NCI-H774 (cell line): ENCODE results near the gene CNTN1.

Experiments used
- DNase-seq: peaks from one replicate; lab custom pipeline; 2025; lab: John Stamatoyannopoulos, UW

The CNTN1 gene

DNA sequence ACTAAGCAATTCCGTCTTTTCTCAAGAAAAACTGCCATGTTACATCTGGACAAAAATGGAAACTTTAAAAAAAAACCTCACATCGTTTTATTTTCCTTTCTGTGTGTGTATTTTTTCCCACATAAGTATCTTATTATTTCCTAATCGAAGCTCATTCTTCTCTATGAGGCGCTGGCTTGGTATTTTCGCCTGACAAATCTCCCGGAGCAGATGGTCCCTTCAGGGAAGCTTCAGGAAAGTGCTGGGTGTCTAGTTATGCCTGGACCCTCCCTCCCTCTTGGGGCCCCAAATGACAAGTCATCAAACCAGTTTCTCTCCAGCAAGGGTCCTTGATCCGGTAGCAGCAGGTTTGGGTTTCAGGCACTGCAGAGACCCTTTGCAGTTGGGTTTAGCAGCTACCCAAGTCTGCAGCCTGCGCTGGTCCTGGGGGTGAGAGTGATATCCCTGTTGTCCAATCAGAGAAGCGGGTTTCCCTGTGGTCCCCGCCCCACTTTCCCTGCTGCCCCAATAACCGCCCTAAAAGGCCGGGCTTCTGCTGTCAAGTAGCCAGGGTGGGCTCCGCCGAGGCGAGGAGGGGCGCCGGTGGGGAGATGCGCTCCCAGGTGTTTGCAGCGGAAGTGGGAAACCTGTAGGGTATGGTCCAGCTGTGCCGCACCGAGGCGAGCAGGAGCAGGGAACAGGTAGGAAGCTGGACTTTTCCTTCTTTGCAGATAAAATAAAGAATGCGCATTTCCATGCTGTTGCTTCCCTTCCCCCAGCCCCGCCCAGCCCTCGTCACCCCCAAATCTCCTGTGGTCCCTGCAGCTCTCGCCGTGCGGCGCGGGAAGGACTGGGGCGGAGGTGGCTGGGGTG lies at the start of gene CNTN1:
Gene CNTN1, plus strand, starts transcription at position 527 of the 852 bp plus-strand sequence.
- DNase-seq: peak; percentile 86

GRCh38 chr12:40643506-40643905 lies 48.7 kb upstream of the CNTN1 start:
- DNase-seq: no peak

DNA sequence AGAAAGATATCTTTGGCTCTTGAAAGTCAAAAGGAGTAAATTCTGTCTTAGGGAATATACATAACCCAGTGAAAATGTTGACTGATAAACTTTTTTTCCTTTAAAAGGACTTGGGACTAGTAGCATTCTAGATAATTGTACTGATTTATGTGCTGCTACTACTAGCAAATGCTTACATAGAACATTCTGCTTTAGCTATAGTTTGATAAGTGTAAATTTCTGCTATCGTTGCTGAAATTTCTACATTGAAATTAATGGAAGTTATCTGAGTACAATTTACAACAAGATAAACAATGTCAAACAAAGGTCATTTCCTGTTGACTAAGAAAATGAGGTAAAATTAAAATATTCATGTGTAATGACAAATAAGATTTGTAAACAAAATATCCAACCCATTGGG lies 48.3 kb upstream of the CNTN1 start:
- DNase-seq: no peak

- no peak for DNase-seq
Measured at GRCh38 chr12:40644708-40645107, 47.5 kb upstream of the CNTN1 start.

DNA sequence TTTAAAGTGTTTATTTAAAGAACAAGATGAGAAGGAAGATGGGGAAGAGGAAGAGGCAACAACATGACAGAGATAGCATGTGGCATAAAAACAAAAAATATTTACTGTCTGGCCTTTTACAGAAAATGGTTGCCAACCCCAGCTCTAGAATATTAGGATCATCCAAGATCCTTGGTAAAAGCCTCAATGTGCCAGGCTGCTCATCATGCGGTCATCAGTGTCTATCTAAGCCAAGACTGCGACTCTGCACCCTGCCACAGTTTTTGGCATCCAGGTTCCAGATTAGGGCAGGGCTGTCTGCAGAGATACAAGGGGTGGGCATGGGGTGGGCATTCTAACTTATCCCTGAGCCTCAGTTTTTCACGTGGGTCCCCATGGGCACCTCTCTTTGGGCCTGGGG lies 46.9 kb upstream of the CNTN1 start:
- no peak for DNase-seq

DNA sequence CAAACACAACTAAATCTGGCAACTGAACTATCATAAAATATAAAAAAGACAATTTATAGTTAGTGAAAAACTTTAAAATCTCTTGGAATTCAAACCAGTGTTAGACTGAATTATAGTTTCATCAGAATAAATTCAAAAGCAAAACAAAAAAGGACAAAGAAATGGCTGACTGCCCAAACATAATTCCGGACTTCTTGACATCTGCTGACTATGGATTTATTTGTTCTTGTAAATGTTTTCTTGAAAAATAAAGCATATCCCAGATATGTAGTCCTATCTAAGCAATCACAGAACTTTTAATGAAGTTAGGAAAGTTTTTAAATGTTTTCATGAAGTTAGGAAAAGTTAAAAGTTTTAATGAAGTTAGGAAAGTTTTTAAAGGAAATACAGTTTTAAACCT lies 45.8 kb upstream of the CNTN1 start:
- DNase-seq: no peak

GRCh38 chr12:40646911-40647310 lies 45.3 kb upstream of the CNTN1 start:
- DNase-seq: no peak

DNA sequence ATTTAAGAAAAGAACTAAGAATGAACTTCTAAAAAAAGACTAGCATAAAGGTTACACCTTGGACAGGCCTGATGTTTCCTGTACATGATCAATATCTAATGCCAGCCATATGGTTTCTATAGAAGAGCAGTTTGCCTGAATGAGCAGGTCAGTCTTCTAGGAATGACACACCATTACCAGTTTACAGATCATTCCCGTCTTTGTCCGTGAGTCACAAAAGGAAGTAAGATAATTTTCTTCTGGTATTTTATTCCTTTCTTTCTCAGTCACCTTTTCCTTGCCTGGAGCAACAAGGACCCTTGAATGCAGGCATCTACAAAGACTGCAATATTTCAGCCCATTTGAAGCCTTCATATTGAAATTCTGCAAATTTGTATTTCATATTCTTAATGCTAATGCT lies 44.6 kb upstream of the CNTN1 start:
- DNase-seq: no peak

DNA sequence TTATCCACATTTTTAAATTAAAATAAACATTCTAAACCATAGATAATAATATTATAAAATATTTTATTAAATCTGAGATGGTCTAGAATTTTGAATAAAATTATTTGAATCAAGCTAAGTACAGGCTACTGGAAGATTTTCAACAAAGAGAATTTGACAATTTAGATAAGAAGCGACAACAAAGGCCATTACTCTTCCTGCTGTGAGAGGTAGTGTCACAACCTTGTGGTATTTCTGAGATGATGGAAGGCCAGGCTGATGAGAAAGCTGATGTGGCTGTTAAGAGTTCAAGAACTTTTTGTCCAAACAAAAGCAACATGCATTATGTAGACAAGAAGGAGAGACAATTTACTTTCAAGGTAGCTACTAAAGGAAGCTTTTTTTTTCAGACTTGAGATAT lies 43.7 kb upstream of the CNTN1 start:
- DNase-seq: no peak

DNA sequence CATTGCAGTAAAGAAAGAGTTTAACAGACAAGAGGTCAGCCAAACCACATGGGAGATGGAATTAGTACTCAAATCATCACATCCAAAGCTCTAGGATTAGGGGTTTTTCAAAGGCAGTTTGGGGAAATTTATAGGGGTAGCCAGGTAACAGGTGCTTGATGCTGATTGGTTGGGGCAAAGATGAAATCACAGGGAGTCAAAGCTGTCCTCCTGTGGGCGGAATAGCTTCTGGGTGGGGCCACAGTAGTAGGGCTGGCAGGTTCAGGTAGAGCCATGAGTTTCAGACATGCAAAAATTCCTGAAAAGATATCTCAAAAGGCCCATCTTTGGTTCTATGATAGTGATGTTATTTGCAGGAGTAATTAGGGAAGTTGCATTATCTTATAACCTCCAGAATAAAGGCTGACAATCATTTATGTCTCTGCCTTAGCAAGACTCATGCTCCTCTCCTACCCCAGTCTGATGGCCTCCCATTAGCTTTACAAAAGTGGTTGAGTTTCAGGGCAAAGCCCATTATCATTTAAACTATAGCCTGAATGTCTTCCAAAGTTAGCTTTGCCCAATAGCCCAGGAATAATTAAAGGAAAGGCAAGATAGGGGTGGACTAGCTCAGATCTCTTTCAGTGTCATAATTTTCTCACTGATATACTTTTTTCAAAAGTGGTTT lies 42.1 kb upstream of the CNTN1 start:
- DNase-seq: no peak

- DNase-seq: no peak
Measured at GRCh38 chr12:40655451-40655850, 36.8 kb upstream of the CNTN1 start.

DNA sequence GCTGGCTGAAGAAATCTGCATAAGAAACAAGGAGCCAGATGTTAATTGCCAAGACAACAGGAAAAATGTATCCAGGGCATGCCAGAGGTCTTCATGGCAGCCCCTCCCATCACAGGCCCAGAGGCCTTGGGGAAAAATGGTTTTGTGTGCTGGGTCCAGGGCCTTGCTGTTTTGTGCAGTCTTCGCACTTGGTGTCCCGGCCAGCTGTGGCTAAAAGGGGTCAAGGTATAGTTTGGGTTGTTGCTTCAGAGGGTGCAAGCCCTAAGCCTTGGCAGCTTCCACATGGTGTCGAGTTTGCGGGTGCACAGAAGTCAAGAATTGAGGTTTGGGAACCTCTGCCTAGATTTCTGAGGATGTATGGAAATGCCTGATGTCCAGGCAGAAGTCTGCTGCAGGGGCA lies 29.9 kb upstream of the CNTN1 start:
- no peak for DNase-seq

- DNase-seq: no peak
Measured at GRCh38 chr12:40663781-40664180, 28.5 kb upstream of the CNTN1 start.

GRCh38 chr12:40668099-40668529 lies 24.1 kb upstream of the CNTN1 start:
- DNase-seq: no peak

GRCh38 chr12:40672741-40673271 lies 19.4 kb upstream of the CNTN1 start:
- no peak for DNase-seq

DNA sequence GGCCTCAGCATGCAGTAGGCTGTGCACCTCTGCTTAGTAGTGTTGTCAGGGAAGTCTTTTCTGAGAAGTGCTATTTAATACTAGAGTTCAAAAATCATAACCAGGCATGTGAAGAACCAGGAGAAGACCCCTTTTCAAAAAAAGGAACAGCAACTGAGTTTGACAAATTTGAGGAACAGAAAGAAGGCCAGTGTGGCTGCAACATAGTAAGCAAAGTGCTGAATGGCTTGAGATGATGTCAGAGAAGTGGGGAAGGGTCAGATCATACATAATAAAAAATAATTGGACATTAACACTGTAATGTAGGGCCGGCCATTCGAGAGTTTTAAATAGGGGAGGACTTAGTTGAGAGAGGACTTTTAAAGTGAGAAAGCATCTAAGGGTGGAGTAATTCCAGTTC lies 11.1 kb upstream of the CNTN1 start:
- no peak for DNase-seq

GRCh38 chr12:40684986-40685385 lies 7.3 kb upstream of the CNTN1 start:
- no peak for DNase-seq

- no peak for DNase-seq
Measured at GRCh38 chr12:40688085-40688725, 4.0 kb upstream of the CNTN1 start.

DNA sequence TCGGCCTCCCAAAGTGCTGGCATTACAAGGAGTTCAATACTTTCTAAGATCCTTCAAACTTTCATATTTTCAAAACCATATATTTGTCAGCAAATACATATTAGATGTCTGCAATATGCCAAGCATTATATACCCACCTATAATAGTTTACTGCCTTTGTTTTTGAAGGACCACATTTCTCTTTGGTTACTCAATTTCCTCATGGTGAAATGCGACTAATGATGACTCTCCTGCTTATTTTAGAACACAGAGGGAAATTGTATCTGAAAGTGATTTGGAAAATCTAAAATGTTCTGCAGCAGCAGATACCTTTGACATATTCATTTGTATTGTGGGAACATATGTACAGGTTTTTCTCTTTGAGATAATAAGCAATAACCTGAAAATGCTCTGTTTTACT lies 2.7 kb upstream of the CNTN1 start:
- no peak for DNase-seq

- peak; percentile 48 for DNase-seq
Measured at GRCh38 chr12:40692765-40693206, 547 bp downstream of the CNTN1 start.

GRCh38 chr12:40693207-40693821 lies 1.1 kb downstream of the CNTN1 start:
- peak; percentile 54 for DNase-seq

DNA sequence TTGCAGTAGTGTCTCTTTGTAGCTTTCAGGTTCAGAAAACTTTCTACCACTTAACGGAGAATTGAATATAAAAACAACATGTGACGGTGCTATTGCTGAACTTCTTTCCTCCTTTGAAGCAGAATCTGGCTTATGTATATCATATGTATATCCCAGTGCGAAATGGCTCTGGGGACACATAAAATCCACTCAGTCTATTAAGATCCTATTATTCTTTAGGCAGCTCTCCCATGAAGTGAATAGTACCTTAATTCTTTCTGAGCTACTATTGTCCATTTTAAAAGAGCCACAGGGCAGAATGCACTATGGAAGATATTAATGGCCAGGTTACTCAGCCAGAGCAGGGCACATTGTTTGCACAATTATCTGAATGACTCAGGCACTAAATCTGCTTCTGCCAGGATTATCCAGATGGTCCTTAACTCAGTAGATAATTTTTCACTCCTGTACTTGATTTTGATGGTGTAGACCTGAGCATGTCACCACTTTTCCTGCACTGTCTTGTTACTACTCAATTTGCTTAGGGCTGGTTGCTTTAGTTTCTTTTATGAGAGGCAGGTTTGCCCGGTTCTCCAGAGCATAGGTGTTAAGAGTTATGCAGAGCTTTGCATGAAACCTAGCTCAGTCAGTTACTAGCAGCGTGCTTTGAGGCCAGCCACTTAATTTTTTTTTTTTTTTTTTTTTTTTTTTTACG lies 5.5 kb downstream of the CNTN1 start:
- peak; percentile 80 for DNase-seq
